GM23248 (cell line): ENCODE data around the gene MAST3.

Experiments used
- EZH2 ChIP-seq: fragments of 200-600 bp; sonication (generic); IDR thresholded peaks from 2 replicates; pipeline ENCODE4 v1.6.1; 2018; ENCODE audit warnings: antibody characterized with exemption, mild to moderate bottlenecking; ENCODE audit not compliant: insufficient read depth, poor library complexity, severe bottlenecking
- EZH2phosphoT487 ChIP-seq: fragments of 200-600 bp; sonication (generic); IDR thresholded peaks from 2 replicates; pipeline ENCODE4 v1.6.1; 2018; ENCODE audit warnings: antibody characterized with exemption, moderate library complexity, mild to moderate bottlenecking, low read depth; ENCODE audit not compliant: insufficient read depth

DNA sequence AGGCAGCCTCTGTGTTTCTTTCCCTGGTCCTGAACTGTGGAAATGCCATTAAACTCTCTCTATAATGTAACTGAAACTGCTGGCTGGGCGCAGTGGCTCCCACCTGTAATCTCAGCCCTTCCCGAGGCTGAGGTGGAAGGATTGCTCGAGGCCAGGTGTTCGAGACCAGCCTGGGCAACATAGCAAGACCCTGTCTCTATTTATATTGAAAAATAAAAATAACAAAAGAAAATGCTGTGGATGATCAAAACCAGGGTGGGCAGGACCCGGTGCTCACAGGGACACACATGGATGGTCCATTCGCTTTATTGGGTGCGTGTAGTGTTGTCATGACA is 98.9 kb downstream of the MAST3 start:
- TF ChIP-seq EZH2 (no peak), EZH2phosphoT487 (no peak)
